ENCODE measurements around the gene NTN1. TPM values are rescaled to one million over a fixed set of nuclear protein-coding genes. Genes with fewer than 3 reads are reported as not detected.

NTN1 gene
- total RNA-seq, 1 donor from 2014 or later: 60.3 TPM

DNA sequence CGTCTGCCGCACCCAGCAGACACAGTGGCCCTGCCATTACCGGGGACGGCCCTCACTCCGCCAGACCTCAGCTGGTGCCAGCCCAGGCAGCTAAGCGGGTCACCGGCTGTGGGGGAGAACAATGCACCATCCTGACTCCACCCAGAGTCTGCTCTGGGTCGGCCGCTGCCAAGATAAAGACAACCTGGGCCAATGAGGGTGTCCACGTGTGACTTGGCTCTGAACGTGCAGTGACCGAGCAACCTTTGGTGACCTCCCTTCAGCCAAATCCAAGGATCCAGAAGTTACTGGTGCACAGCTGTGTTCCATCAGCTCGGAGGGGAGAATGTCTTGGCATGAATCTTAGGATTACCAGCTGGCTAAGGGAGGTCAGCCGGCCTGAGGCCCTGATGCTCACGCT, 155.9 kb downstream of the NTN1 start:
- intact Hi-C loops (cut with micrococcal nuclease): no loop called here
- DNase-seq: peak; percentile 26
- TF ChIP-seq, protein P1, sequence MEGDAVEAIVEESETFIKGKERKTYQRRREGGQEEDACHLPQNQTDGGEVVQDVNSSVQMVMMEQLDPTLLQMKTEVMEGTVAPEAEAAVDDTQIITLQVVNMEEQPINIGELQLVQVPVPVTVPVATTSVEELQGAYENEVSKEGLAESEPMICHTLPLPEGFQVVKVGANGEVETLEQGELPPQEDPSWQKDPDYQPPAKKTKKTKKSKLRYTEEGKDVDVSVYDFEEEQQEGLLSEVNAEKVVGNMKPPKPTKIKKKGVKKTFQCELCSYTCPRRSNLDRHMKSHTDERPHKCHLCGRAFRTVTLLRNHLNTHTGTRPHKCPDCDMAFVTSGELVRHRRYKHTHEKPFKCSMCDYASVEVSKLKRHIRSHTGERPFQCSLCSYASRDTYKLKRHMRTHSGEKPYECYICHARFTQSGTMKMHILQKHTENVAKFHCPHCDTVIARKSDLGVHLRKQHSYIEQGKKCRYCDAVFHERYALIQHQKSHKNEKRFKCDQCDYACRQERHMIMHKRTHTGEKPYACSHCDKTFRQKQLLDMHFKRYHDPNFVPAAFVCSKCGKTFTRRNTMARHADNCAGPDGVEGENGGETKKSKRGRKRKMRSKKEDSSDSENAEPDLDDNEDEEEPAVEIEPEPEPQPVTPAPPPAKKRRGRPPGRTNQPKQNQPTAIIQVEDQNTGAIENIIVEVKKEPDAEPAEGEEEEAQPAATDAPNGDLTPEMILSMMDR (IDR thresholded peaks at IDR 0.05; ENCODE audit: borderline replicate concordance): no peak

GRCh38 chr17:9178319-9178718, 157.0 kb downstream of the NTN1 start:
- Histone ChIP-seq H3K36me3 (no peaks in the 10 kb centered on the region), H3K27ac (replicated peaks) (no peak overlapping the region), H3K4me3 (no peak overlapping the region), H3K9me3 (replicated peaks) (no peaks in the 10 kb centered on the region), H3K4me1 (peaks cover 40% of the 10 kb centered on the region), H3K27me3 (ENCODE audit: low read depth) (no peaks in the 10 kb centered on the region)
- intact Hi-C loops (cut with micrococcal nuclease): no loop called here
- DNase-seq: no peak
- TF ChIP-seq, protein P1 (IDR thresholded peaks at IDR 0.05; ENCODE audit: borderline replicate concordance): no peak

More for the DNA sequence above, 155.9 kb downstream of the NTN1 start:
- Histone ChIP-seq H3K4me1 (peaks cover 42% of the 10 kb centered on the region), H3K9me3 (replicated peaks) (no peaks in the 10 kb centered on the region), H3K27me3 (ENCODE audit: low read depth) (no peaks in the 10 kb centered on the region), H3K27ac (replicated peaks) (no peak overlapping the region), H3K4me3 (no peak overlapping the region), H3K36me3 (no peaks in the 10 kb centered on the region)

DNA sequence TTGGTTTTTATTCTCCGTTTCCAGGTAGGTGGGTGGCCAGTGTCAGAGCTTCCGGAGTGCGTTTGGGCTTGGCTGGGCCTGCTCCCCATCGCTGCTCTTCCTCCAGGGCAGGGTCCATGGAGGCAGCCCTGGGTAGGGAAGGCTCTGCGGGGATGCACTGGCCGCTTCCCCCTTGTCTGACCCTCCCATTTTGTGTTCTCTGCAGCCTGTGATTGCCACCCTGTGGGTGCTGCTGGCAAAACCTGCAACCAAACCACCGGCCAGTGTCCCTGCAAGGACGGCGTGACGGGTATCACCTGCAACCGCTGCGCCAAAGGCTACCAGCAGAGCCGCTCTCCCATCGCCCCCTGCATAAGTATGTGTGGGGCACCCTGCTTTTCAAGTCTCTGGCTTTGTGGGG, 158.3 kb downstream of the NTN1 start:
- Histone ChIP-seq H3K27ac (replicated peaks) (no peak overlapping the region), H3K4me1 (peaks cover 30% of the 10 kb centered on the region), H3K9me3 (replicated peaks) (no peaks in the 10 kb centered on the region), H3K27me3 (ENCODE audit: low read depth) (no peaks in the 10 kb centered on the region), H3K36me3 (no peaks in the 10 kb centered on the region), H3K4me3 (no peak overlapping the region)
- intact Hi-C loops (cut with micrococcal nuclease): no loop called here
- TF ChIP-seq, protein P1 (IDR thresholded peaks at IDR 0.05; ENCODE audit: borderline replicate concordance): no peak
- no peak for DNase-seq

- Histone ChIP-seq H3K4me3 (no peak overlapping the region), H3K27ac (replicated peaks) (no peak overlapping the region), H3K9me3 (replicated peaks) (no peaks in the 10 kb centered on the region), H3K36me3 (no peaks in the 10 kb centered on the region), H3K27me3 (ENCODE audit: low read depth) (peaks cover 6% of the 10 kb centered on the region), H3K4me1 (peaks cover 12% of the 10 kb centered on the region)
- TF ChIP-seq, protein P1 (IDR thresholded peaks at IDR 0.05; ENCODE audit: borderline replicate concordance): no peak
- intact Hi-C loops (cut with micrococcal nuclease): no loop called here
- no peak for DNase-seq
Observed at GRCh38 chr17:9181640-9182039, 160.3 kb downstream of the NTN1 start.

- intact Hi-C loops (cut with micrococcal nuclease): no loop called here
- no peak overlapping the region for H3K27ac ChIP-seq (replicated peaks)
- peaks cover 6% of the 10 kb centered on the region for H3K27me3 ChIP-seq (ENCODE audit: low read depth)
- DNase-seq: no peak
- no peaks in the 10 kb centered on the region for H3K4me1 ChIP-seq
- no peaks in the 10 kb centered on the region for H3K36me3 ChIP-seq
- no peak overlapping the region for H3K4me3 ChIP-seq
- H3K9me3 ChIP-seq (replicated peaks): no peaks in the 10 kb centered on the region
- TF ChIP-seq, protein P1 (IDR thresholded peaks at IDR 0.05; ENCODE audit: borderline replicate concordance): no peak
Observed at GRCh38 chr17:9183306-9183705, 162.0 kb downstream of the NTN1 start.

DNA sequence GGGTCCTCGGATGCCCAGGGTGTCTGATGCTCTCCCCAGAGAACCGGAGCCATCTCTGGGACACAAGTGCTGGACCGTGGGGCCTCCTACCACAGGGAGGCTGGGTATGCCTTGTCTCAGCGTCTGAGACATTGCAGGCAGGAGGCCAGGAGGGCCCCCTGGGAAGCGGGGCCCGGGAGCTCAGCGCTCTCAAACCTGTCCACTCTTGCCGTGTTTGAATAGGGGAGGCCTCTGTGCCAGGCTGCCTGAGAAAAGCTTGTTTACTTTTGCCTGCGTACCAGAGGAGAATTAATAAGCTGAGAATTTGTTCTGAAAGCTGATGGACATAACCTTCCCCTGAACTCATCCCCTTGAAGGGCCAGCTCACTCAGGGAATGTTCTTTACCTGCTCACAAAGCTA, 163.8 kb downstream of the NTN1 start:
- Histone ChIP-seq H3K4me1 (no peaks in the 10 kb centered on the region), H3K27me3 (ENCODE audit: low read depth) (peaks cover 6% of the 10 kb centered on the region), H3K36me3 (no peaks in the 10 kb centered on the region), H3K4me3 (no peak overlapping the region), H3K27ac (replicated peaks) (no peak overlapping the region), H3K9me3 (replicated peaks) (no peaks in the 10 kb centered on the region)
- TF ChIP-seq, protein P1 (IDR thresholded peaks at IDR 0.05; ENCODE audit: borderline replicate concordance): no peak
- no peak for DNase-seq
- intact Hi-C loops (cut with micrococcal nuclease): no loop called here

All from left ventricle myocardium inferior (tissue), 1 donor.